A549 (cell line): ENCODE data around the gene NKG7.

Experiments
- CBX2 ChIP-seq: fragments of 200-600 bp; sonication (generic); IDR thresholded peaks from 2 replicates; pipeline ENCODE4 v1.6.1; 2016; ENCODE audit warnings: low read depth, mild to moderate bottlenecking, borderline replicate concordance
- CHD4 ChIP-seq: fragments of 200-600 bp; sonication (generic); IDR thresholded peaks from 2 replicates; pipeline ENCODE4 v1.6.1; 2016; ENCODE audit warnings: antibody characterized with exemption, mild to moderate bottlenecking, borderline replicate concordance
- EP300 ChIP-seq, 2 experiments: fragments of >200 bp; sonication (Bioruptor Twin); formaldehyde crosslinking; IDR thresholded peaks; 2 replicates in 1 of 2; 3 replicates in 1 of 2; pipeline ENCODE4 v1.6.1; 2016 to 2017
- HOXA7 ChIP-seq: fragments of 250-450 bp; sonication (Bioruptor Pico); IDR thresholded peaks from 2 replicates; pipeline ENCODE4 v1.5.0; 2020; ENCODE audit warnings: mild to moderate bottlenecking, moderate library complexity
- KDM5A ChIP-seq: fragments of 200-600 bp; sonication (generic); IDR thresholded peaks from 2 replicates; pipeline ENCODE4 v1.6.1; 2016; ENCODE audit warnings: antibody characterized with exemption, mild to moderate bottlenecking
- MYC ChIP-seq: IDR thresholded peaks from 2 replicates; pipeline ENCODE4 v1.6.1; 2012; ENCODE audit warnings: mild to moderate bottlenecking, inconsistent platforms, low read length, improper control_type of control experiment, borderline replicate concordance
- RFX5 ChIP-seq: fragments of 450-650 bp; IDR thresholded peaks from 2 replicates; pipeline ENCODE4 v1.7.1; 2014; ENCODE audit warnings: antibody characterized with exemption, mild to moderate bottlenecking, moderate library complexity
- TF ChIP-seq, protein P1 (sequence below): fragments of >200 bp; sonication (Bioruptor Twin); formaldehyde crosslinking; IDR thresholded peaks from 3 replicates; pipeline ENCODE4 v1.5.1; 2016
- TF ChIP-seq, protein P2 (sequence below): fragments of >200 bp; sonication (Bioruptor Twin); formaldehyde crosslinking; IDR thresholded peaks from 3 replicates; pipeline ENCODE4 v1.6.1; 2016
- TF ChIP-seq, protein P3 (sequence below): fragments of 200-600 bp; sonication (generic); IDR thresholded peaks from 2 replicates; pipeline ENCODE4 v1.6.1; 2016; ENCODE audit warnings: antibody characterized with exemption, mild to moderate bottlenecking, moderate library complexity
- TF ChIP-seq, protein P4 (sequence below): fragments of 450-650 bp; IDR thresholded peaks from 2 replicates; pipeline ENCODE4 v1.6.1; 2014; ENCODE audit warnings: antibody characterized with exemption

DNA sequence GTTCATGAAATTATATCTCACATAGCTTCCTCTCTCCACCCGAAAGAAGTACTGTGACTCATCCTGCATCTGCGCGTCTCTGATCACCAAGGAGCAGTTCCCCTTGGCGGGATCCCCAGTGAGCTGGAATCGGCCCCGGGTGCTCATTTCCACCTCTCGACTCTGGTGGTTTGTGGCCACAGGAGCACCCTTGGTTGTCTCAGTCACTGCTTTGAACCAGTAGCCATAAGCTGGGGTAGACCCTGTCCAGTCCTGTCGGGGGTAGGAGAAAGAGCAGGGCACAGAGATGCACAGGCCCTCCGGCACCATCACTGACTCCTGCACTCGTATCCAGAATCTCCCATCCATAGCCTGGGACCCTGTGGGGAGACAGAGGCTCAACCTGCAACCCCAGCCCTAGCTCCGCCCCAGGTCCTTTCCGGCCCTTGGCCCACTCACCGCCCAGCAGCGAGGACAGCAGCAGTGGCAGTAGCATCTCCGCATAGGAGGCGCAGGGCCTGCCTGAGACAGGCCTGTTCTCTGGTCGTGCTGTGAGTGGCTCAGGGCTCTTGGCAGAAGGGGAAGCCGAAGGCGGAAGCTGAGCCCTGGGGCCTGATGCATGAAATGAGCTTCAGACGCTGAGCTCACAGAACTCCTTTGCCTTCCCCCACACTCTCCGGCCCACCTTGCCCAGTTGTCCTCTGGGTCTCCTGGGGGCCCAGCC lies 44.8 kb upstream of the NKG7 start, which contains the start of gene SIGLEC10:
- TF ChIP-seq CBX2 (no peak), MYC (no peak), CHD4 (no peak), HOXA7 (CRISPR knock-in tag) (no peak), EP300 (IDR thresholded peaks at IDR 0.05) (no peak), RFX5 (no peak), KDM5A (no peak)
- TF ChIP-seq, protein P1, sequence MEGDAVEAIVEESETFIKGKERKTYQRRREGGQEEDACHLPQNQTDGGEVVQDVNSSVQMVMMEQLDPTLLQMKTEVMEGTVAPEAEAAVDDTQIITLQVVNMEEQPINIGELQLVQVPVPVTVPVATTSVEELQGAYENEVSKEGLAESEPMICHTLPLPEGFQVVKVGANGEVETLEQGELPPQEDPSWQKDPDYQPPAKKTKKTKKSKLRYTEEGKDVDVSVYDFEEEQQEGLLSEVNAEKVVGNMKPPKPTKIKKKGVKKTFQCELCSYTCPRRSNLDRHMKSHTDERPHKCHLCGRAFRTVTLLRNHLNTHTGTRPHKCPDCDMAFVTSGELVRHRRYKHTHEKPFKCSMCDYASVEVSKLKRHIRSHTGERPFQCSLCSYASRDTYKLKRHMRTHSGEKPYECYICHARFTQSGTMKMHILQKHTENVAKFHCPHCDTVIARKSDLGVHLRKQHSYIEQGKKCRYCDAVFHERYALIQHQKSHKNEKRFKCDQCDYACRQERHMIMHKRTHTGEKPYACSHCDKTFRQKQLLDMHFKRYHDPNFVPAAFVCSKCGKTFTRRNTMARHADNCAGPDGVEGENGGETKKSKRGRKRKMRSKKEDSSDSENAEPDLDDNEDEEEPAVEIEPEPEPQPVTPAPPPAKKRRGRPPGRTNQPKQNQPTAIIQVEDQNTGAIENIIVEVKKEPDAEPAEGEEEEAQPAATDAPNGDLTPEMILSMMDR = no peak
- TF ChIP-seq, protein P2, sequence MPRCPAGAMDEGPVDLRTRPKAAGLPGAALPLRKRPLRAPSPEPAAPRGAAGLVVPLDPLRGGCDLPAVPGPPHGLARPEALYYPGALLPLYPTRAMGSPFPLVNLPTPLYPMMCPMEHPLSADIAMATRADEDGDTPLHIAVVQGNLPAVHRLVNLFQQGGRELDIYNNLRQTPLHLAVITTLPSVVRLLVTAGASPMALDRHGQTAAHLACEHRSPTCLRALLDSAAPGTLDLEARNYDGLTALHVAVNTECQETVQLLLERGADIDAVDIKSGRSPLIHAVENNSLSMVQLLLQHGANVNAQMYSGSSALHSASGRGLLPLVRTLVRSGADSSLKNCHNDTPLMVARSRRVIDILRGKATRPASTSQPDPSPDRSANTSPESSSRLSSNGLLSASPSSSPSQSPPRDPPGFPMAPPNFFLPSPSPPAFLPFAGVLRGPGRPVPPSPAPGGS = no peak
- TF ChIP-seq, protein P3, sequence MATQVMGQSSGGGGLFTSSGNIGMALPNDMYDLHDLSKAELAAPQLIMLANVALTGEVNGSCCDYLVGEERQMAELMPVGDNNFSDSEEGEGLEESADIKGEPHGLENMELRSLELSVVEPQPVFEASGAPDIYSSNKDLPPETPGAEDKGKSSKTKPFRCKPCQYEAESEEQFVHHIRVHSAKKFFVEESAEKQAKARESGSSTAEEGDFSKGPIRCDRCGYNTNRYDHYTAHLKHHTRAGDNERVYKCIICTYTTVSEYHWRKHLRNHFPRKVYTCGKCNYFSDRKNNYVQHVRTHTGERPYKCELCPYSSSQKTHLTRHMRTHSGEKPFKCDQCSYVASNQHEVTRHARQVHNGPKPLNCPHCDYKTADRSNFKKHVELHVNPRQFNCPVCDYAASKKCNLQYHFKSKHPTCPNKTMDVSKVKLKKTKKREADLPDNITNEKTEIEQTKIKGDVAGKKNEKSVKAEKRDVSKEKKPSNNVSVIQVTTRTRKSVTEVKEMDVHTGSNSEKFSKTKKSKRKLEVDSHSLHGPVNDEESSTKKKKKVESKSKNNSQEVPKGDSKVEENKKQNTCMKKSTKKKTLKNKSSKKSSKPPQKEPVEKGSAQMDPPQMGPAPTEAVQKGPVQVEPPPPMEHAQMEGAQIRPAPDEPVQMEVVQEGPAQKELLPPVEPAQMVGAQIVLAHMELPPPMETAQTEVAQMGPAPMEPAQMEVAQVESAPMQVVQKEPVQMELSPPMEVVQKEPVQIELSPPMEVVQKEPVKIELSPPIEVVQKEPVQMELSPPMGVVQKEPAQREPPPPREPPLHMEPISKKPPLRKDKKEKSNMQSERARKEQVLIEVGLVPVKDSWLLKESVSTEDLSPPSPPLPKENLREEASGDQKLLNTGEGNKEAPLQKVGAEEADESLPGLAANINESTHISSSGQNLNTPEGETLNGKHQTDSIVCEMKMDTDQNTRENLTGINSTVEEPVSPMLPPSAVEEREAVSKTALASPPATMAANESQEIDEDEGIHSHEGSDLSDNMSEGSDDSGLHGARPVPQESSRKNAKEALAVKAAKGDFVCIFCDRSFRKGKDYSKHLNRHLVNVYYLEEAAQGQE = no peak
- TF ChIP-seq, protein P4, sequence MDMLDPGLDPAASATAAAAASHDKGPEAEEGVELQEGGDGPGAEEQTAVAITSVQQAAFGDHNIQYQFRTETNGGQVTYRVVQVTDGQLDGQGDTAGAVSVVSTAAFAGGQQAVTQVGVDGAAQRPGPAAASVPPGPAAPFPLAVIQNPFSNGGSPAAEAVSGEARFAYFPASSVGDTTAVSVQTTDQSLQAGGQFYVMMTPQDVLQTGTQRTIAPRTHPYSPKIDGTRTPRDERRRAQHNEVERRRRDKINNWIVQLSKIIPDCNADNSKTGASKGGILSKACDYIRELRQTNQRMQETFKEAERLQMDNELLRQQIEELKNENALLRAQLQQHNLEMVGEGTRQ = no peak
